HG03039 (cell line): ENCODE results near the gene MMP15.
"Not testable (repeated sequence)": the region's sequence is repeated elsewhere in the genome, so short reads cannot be mapped to it uniquely, and the experiment has no call there.

ENCODE experiments used
- ATAC-seq: cut with Tn5 transposase; IDR thresholded peaks from one replicate; pipeline ENCODE4 v1.9.1; 2021; ENCODE audit warnings: mild to moderate bottlenecking, moderate library complexity; ENCODE audit not compliant: unreplicated experiment

The MMP15 gene

GRCh38 chr16:58047557-58048348 is 22.2 kb downstream of the MMP15 start:
- no peak for ATAC-seq

GRCh38 chr16:58048494-58049231 is 23.1 kb downstream of the MMP15 start:
- ATAC-seq = no peak

GRCh38 chr16:58049232-58050185 is 24.0 kb downstream of the MMP15 start:
- ATAC-seq = no peak

GRCh38 chr16:58051296-58051695 is 25.7 kb downstream of the MMP15 start:
- ATAC-seq = no peak

GRCh38 chr16:58051821-58052603 is 26.5 kb downstream of the MMP15 start:
- no peak for ATAC-seq

GRCh38 chr16:58053682-58054005 is 28.1 kb downstream of the MMP15 start:
- ATAC-seq = no peak

- no peak for ATAC-seq
Measured at GRCh38 chr16:58054289-58054688, 28.7 kb downstream of the MMP15 start.

GRCh38 chr16:58056580-58056979 is 31.0 kb downstream of the MMP15 start:
- ATAC-seq = no peak

DNA sequence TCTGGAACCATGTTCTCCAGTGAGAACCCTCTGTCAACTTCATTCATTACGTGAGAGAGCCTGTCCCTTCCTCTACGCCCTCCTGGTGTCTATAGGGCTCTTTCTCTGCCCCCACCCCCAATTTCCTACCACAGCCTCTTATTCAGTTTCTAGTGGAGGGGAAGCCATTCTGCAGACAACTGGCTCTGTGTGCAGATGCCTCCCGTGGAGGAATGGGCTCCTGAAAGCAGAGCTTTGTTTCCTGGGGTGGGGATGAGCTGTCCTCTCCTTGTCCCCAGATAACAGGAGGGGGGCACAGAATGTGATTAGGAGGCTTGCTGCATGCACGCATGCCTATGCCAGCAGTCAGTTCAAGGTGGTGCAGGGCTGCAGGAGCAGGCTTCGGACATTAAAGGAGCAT is 31.6 kb downstream of the MMP15 start:
- ATAC-seq = no peak

DNA sequence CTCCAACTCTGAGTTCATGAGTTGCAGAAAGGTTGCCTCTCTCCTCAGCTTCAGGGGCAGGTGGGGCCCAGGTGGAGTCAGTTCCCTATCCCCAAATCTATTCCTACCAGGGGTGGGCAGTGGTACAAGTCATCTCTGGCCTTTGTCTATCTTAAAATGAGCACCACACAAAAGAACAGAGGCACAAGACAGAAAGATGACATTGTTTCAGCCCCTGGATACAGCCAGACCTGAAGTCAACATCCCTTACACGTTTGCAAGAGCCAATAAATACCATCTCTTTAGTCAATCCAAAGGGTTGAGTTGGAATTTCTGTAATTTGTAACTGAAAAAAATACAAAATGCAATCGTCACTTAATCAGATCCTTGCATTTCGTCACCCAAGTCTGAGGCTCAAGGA is 32.2 kb downstream of the MMP15 start:
- ATAC-seq = no peak

DNA sequence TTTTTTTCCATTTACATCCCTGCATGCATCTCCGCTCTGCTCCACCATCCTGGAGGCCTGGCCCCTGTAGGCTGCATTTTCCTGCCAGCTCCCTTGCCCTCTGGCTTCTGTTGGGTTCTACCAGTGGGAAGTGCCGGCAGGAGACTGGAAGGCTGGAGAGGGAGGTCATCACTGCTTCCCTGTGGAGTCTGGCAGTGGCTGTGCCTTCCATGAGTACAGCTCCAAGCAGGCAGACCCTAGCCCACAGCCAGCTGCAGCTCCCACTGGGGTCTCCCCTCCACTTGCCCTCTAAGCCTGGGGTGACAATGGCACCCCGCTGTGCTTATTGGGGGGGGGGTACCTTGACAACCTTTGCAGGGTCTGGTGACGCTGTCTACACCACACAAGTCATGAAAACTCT is 37.3 kb downstream of the MMP15 start:
- ATAC-seq = no peak

GRCh38 chr16:58063377-58064076 is 38.0 kb downstream of the MMP15 start:
- ATAC-seq = no peak

- no peak for ATAC-seq
Measured at GRCh38 chr16:58070585-58070984, 45.0 kb downstream of the MMP15 start.

DNA sequence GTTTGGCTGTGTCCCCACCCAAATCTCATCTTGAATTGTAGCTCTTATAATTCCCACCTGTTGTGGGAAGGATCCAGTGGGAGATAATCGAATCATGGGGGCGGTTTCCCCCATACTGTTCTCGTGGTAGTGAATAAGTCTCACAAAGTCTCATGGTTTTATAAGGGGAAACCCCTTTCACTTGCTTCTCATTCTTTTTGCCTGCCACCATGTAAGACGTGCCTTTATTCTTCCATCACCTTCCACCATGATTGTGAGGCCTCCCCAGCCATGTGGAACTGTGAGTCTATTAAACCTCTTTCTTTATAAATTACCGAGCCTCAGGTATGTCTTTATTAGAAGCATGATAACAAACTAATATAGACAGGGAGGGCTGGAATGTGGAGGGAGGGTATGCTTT is 46.6 kb downstream of the MMP15 start:
- ATAC-seq = not testable (repeated sequence)

GRCh38 chr16:58073086-58073485 is 47.5 kb downstream of the MMP15 start:
- ATAC-seq = not testable (repeated sequence)

DNA sequence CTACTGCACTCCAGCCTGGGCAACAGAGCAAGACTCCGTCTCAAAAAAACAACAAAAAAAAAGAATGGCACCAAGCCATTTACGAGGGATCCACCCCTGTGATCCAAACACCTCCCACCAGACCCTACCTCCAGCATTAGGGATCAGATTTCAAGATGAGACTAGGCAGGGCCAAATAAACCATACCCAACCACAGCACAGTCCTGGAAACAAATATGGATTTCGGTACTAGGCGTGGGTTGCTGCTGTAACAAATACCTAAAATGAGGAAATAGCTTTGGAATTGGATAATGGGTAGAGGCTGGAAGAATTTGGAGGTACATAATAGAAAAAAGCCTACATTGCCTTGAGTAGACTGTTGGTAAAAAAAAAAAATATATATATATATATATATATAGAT is 49.1 kb downstream of the MMP15 start:
- ATAC-seq = no peak

DNA sequence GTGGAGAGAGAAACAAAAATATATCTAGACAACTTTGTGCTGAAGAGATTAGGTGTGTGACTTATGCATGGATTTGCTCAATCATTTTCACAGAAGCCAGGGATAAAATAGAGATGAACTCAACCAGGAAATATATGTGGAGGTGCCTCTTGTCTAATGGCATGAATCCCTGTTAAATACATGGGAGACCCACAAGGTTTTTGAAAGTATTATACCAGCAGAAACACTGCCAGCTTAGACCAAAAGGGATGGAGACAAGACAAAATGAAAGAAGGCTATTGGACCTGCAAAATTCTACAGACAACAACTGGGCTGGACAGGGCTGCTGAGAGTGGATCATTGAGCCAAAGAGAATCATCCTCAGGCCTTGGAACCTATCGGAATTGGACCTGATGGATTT is 51.0 kb downstream of the MMP15 start:
- no peak for ATAC-seq

- no peak for ATAC-seq
Measured at GRCh38 chr16:58077796-58078195, 52.2 kb downstream of the MMP15 start.

DNA sequence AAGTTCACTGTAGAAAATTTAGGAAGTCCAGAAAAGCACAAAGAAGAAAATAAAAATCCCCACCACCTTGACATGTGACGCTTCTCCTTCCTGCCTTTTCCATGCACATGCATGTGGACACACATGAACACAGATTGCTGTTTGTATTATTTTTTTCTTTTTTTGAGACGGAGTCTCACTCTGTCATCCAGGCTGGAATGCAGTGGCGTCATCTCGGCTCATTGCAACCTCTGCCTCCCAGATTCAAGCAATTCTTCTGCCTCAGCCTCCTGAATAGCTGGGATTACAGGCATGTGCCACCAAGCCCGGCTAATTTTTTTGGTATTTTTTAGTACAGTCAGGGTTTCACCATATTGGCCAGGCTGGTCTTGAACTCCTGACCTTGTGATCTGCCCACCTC is 55.1 kb downstream of the MMP15 start:
- ATAC-seq = not testable (repeated sequence)

DNA sequence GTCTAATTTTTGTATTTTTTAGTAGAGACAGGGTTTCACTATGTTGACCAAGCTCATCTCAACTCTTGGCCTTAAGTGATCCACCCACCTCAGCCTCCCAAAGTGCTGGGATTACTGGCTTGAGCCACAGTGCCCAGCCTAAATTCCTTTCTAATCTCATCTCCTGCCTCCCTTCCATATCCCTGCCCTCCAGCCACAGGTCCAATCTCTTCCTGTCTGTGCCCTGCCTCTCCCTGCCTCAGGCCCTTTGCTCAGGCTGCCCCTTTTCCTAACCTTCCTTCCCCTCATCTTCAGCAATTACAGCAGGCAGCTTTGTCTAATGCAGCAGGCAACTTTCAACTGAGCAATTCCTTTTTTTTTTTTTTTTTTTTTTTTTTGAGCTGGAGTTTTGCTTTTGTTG is 56.8 kb downstream of the MMP15 start:
- no peak for ATAC-seq
